Kidney epithelial cell (primary cell): ENCODE data around the gene NEK3. TPM values are rescaled to one million over a fixed set of nuclear protein-coding genes. Genes with fewer than 3 reads are reported as not detected.

ENCODE experiments used
- DNase-seq: peaks from one replicate; pipeline ENCODE4 v3.0.0-alpha.2; 2010; ENCODE audit warnings: low read depth
- H3K27me3 ChIP-seq: 2 replicates; pipeline ENCODE4 v1.6.0; 2011; ENCODE audit warnings: low read length; ENCODE audit not compliant: control insufficient read depth, insufficient read depth
- H3K36me3 ChIP-seq: 2 replicates; pipeline ENCODE4 v1.5.1; 2011; ENCODE audit warnings: low read length; ENCODE audit not compliant: control insufficient read depth, insufficient read depth
- H3K4me3 ChIP-seq: 2 replicates; pipeline ENCODE4 v1.5.1; 2011; ENCODE audit warnings: low read depth, mild to moderate bottlenecking, control low read depth, low read length
- total RNA-seq: library from RNA; depleted of rRNA; stranded (reverse); fragments of >200 nt; gene quantifications from 2 replicates; pipeline ENCODE4 v1.2.3, GENCODE V29; 2015
- TF ChIP-seq, protein P1 (sequence below): IDR thresholded peaks from 2 replicates; pipeline ENCODE4 v1.5.1; 2011; ENCODE audit warnings: mild to moderate bottlenecking, moderate library complexity, low read length, control low read depth, inconsistent platforms; ENCODE audit not compliant: insufficient read depth, poor library complexity, severe bottlenecking

NEK3 gene
- total RNA-seq, 1 donor from 2014 or later = 9.9 TPM

DNA sequence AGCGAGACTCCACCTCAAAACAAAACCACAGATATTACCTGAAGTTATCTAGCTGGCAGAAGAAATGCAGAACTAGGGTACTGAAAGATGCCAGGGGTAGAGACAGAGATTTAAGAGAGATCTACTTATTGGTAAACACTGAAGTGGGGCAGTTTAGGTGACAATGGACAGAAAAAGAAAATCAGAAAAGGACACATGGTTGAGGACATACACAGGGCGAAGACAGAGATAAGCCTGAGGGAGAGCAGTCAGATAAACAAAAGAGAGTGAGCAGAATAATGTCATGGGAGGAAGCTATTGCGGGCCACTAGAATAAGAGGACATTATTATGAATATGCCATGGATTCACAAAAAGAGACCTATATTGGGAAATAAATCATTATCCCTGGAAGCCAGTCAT is 33.9 kb downstream of the NEK3 start:
- no peaks in the 10 kb centered on the region for H3K36me3 ChIP-seq
- TF ChIP-seq, protein P1, sequence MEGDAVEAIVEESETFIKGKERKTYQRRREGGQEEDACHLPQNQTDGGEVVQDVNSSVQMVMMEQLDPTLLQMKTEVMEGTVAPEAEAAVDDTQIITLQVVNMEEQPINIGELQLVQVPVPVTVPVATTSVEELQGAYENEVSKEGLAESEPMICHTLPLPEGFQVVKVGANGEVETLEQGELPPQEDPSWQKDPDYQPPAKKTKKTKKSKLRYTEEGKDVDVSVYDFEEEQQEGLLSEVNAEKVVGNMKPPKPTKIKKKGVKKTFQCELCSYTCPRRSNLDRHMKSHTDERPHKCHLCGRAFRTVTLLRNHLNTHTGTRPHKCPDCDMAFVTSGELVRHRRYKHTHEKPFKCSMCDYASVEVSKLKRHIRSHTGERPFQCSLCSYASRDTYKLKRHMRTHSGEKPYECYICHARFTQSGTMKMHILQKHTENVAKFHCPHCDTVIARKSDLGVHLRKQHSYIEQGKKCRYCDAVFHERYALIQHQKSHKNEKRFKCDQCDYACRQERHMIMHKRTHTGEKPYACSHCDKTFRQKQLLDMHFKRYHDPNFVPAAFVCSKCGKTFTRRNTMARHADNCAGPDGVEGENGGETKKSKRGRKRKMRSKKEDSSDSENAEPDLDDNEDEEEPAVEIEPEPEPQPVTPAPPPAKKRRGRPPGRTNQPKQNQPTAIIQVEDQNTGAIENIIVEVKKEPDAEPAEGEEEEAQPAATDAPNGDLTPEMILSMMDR = no peak
- no peak overlapping the region for H3K4me3 ChIP-seq
- H3K27me3 ChIP-seq = no peaks in the 10 kb centered on the region
- no peak for DNase-seq

DNA sequence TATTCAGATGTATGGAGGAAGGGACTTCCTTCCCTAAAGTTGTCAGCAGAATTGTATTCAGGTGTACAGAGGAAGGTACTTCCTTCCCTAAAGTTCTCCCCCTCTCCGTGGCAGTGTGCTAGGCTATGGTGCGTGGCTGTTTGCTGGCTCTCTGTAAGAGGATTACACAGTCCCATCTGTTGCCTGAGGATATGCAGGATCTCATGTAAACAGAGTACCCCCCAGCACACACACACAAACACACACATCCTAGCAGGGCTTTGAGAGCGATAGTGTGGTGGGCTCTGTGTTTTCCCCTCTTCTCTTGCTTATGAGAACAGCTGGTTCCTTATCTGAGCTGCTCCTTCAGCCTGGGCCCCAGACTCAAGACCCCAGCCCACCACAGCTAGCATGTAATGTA is 40.8 kb downstream of the NEK3 start:
- no peak for DNase-seq
- Histone ChIP-seq H3K27me3 (no peaks in the 10 kb centered on the region), H3K4me3 (no peak overlapping the region), H3K36me3 (no peaks in the 10 kb centered on the region)
- TF ChIP-seq, protein P1 = no peak

DNA sequence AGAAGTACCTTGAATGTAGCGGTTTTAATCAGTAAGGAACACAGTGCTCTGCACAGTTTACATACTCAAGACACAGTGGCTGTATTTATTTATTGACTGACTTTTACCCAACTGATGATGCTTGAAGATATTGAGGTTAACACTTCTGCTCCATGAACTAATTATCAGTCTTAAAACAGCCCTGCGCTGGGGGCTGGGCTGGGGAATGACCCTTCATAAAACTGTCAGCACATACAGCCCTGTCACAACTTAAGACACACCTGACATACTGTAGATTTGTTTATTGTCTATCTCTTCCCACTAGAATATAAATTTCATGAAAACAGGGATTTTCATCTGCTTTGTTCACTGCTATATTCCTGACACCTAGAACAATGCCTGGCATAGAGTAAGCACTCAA is 41.3 kb downstream of the NEK3 start:
- Histone ChIP-seq H3K27me3 (no peaks in the 10 kb centered on the region), H3K36me3 (no peaks in the 10 kb centered on the region), H3K4me3 (no peak overlapping the region)
- TF ChIP-seq, protein P1 = no peak
- DNase-seq = no peak

DNA sequence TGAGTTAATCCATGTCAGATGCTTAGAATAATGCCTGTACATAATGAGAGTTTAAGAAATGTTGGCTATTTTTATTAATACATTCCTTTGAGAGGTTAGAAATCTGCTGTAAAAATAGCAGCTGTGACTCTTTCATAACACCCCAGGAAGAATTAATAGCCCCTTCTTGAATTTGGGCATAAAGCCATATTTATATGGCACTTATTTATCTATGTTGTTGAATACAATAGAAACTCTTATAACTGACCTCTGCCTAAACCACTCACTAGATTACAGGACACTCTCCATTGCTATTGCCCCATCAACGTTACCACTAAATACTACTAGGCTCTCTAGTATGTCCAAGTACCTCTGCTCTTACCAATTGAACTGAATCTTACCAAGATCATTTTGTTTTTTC is 46.8 kb downstream of the NEK3 start:
- no peaks in the 10 kb centered on the region for H3K36me3 ChIP-seq
- H3K4me3 ChIP-seq = no peak overlapping the region
- TF ChIP-seq, protein P1 = no peak
- no peaks in the 10 kb centered on the region for H3K27me3 ChIP-seq
- DNase-seq = no peak

DNA sequence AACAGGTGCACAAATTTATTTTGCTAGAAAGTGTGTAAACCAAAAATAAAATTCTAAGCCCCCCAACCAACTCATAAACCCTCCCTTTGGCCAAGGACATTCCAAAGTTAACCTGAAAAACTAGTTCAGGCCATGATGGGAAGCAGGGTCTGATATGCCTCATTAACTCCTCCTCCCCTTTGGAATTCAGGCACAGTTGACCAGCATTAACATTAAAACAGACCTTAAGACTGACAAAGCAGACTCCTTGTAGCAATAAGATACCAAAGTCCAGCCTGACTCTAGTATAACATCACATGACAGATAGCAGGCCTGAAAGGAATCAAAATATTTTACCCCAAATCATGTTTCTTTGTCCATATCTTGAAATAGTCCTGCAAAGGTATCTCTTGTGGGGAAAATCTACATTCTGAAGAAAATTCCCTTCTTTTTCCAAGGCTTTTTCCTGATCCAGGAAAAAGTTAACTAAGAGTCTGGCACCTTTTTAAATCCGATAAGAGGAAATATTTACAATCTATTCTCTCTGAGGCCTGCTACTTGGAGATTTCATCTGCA is 50.2 kb downstream of the NEK3 start:
- TF ChIP-seq, protein P1 = no peak
- no peaks in the 10 kb centered on the region for H3K36me3 ChIP-seq
- no peak overlapping the region for H3K4me3 ChIP-seq
- H3K27me3 ChIP-seq = no peaks in the 10 kb centered on the region
- no peak for DNase-seq

DNA sequence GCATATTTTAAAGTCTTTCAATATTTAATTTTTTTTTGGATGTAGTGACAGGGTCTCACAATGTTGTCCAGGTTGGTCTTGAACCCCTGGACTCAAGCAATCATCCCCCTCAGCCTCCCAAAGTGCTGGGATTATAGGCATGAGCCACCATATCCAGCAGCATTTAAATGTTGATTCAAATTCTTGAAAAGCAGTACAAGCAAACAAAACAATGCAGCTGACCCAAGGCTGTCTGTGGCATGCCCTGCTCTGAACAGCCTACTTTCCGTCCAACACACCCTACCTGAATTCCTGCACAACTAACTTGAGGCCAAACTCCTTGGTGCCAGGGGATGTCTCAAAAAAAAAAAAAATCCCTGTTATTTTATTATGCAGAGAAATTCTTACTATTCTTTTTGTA is 53.6 kb downstream of the NEK3 start:
- no peak for DNase-seq
- TF ChIP-seq, protein P1 = no peak
- Histone ChIP-seq H3K4me3 (no peak overlapping the region), H3K36me3 (no peaks in the 10 kb centered on the region), H3K27me3 (no peaks in the 10 kb centered on the region)
